NCI-H2029 (cell line): ENCODE data around the gene IL1A.

Source experiments
- DNase-seq: peaks from one replicate; lab custom pipeline; 2025; lab: John Stamatoyannopoulos, UW

The IL1A gene

GRCh38 chr2:112762276-112762675, 22.0 kb downstream of the IL1A start:
- DNase-seq = no peak

DNA sequence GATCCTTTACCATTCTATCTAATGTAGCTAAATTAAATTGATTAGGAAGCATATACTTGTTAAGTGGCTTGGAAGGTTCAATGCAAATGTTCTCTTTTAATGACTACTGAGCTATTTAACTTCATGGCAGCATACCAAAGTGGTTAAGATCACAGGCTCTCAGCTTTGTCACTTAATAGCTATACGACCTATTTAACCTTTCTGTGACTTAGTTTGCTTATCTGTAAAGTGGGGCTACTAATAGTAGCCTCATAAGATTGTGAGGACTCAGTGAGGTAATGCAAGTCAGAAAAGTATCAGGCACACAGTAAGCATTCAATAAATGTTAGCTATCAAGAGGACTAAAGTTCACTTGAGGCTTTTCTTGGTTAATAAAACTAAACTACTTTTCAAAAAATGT, 24.1 kb downstream of the IL1A start:
- no peak for DNase-seq

GRCh38 chr2:112758711-112759110, 25.6 kb downstream of the IL1A start:
- no peak for DNase-seq

DNA sequence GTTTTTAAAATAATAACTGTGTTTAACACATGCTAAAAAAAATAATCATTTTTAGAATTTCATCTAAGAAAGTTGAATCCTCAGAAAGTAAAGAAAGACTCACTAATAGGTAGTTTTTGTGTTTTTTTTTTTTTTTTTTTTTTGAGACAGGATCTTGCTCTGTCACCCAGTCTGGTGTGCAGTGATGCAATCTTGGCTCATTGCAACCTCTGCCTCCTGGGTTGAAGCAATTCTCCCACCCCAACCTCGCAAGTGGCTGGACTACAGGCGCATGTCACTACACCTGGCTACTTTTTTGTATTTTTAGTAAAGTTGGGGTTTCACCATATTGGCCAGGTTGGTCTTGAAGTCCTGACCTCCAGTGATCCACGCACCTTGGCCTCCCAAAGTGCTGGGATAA, 27.0 kb downstream of the IL1A start:
- DNase-seq = no peak

- no peak for DNase-seq
These were observed 28.1 kb downstream of the IL1A start for GRCh38 chr2:112756207-112756606.

- DNase-seq = no peak
These were observed 28.8 kb downstream of the IL1A start for GRCh38 chr2:112755444-112755843.

GRCh38 chr2:112754564-112754963, 29.7 kb downstream of the IL1A start:
- no peak for DNase-seq

GRCh38 chr2:112752667-112753066, 31.6 kb downstream of the IL1A start:
- no peak for DNase-seq

- DNase-seq = no peak
These were observed 32.7 kb downstream of the IL1A start for GRCh38 chr2:112751451-112752197.

DNA sequence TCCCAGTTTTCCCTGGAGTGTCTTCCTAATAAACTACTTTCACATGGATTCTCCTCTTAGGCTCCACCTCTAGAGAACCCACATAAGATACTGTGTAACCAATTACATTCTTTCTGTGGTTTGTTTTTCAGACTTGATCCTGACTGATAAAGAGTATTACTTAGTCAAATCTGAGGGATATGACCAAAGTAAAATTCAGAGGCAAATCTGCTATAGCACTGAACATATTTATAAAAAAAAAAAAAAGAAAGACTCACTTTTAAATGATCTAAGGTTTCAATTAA, 33.8 kb downstream of the IL1A start:
- DNase-seq = no peak

- DNase-seq = peak; percentile 21
These were observed 34.3 kb downstream of the IL1A start for GRCh38 chr2:112749755-112750559.

GRCh38 chr2:112740527-112740926, 43.8 kb downstream of the IL1A start:
- DNase-seq = no peak

GRCh38 chr2:112737542-112738232, 46.6 kb downstream of the IL1A start:
- DNase-seq = no peak

GRCh38 chr2:112733871-112734270, 50.4 kb downstream of the IL1A start:
- no peak for DNase-seq

DNA sequence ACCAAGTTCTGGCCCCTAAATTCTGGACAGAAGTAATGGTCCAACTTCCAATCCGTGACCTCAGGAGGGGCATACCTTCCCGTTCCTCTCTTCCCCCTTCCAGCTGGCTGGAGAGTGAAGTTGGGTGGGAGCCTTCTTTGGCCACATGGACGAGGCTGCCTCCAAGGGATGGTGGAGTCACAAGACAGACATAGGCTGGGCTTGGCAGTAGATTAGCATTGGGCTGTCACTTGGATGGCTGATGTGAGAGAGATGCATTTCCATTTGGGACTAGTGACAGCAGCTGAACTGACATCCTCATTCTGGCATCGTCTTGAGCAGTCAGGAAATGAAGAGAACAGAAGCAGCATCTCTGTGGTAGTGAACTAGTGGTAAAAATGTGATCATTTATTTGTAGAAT, 50.8 kb downstream of the IL1A start:
- no peak for DNase-seq

DNA sequence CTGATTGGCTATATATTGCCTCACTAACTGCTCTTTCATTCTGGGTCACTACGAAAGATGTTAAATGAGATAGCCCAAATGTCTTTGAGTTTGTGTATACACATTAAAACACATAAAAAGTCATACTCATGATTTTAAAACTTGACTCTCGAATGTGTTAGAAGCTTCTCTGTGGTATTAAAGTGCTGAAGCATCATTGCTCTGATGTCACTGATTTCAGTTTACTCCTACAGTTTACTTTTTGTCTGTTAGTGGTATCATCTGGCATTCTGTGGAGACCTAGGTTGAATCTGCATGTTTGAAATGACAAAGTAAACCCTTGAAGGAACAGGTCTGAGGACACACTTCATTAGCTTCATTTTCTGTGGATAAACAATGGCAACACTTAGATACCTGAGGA, 52.8 kb downstream of the IL1A start:
- no peak for DNase-seq

DNA sequence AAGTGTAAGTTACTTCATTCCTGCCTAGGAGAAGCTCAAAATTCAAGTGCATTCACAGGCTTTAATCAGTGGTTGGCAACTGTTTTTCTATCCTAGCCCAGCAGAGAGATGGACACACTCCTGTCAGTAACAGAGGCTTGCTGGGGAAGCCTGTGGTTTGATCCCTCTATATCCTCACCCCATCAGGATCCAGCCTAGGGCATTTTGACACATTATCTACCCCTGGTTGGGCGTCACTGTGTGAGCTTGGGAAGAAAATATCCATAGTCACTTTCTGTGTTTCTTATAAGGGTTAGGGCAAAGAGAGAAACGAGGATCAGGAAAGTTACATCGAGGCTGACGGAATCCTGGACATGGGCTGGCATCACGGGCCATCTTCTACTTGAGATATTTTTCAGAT, 53.5 kb downstream of the IL1A start:
- no peak for DNase-seq

DNA sequence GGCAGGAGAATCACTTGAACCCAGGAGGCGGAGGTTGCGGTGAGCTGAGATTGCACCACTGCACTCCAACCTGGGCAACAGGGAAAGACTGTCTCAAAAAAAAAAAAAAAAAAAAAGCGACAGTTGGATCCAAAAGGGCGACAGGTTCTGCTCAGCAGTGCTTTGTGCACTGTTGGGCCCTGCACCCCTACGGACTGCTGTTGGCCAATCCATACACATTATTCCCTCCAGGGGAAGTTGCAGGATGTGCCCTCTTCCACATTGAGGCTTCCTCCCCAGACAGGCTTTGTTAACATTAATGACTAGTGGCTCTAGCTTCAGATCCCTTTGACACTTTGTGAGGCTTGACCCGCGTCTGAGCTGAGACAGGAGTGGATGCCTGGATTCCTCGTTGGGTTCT, 54.1 kb downstream of the IL1A start:
- DNase-seq = no peak

DNA sequence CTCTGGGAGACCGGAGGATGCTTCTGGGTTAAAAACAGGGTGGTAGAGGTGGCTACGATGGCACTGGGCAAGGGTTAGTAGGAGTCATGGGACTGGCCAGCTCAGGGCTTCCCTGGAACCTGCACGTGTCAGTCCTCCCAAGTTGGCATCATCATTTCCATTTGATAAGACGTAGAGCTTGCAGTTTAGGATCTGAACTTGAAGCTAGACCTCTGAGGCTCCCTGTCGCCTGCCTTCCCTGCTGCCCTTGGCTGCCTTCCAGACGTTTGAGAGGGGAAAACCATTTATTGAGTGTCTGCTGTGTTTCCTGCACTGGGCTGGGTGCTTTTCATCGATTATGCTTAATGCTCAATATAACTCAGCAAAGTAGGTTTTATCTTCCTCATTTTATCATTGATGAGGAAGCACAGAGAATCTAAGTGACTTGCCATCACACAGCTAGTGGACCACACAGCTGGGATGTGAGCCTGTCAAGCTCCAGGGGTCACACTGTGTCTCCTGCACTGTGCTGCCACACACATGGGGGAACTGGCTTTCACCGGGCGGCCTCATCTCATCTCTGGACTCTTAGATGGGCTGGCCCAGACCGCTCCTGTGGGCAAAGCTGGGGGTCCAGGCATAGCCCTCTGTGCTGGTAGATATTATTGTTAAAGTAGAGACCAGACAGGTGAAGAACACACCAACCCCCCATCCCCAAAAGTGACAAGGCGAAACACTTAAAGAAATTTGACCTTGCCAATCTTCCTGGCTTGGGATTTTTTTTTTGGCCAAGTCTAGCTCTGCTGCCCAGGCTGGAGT, 55.7 kb downstream of the IL1A start:
- DNase-seq = no peak

DNA sequence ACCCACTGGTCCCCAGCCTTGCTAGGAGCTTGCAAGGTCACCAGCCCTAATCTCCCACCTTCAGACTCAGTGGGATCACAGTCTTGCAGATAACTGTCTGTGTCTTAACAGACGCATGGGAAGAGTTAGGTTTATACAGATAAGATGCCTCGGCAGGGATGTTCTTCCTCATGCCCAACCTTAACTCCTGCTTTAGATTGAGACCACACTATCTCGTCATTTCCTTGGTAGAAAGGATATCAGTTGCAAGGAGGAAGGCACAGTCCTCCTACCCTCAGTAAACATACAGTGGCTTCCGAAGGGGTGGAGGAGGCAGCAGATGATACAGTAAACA, 56.3 kb downstream of the IL1A start:
- DNase-seq = no peak

DNA sequence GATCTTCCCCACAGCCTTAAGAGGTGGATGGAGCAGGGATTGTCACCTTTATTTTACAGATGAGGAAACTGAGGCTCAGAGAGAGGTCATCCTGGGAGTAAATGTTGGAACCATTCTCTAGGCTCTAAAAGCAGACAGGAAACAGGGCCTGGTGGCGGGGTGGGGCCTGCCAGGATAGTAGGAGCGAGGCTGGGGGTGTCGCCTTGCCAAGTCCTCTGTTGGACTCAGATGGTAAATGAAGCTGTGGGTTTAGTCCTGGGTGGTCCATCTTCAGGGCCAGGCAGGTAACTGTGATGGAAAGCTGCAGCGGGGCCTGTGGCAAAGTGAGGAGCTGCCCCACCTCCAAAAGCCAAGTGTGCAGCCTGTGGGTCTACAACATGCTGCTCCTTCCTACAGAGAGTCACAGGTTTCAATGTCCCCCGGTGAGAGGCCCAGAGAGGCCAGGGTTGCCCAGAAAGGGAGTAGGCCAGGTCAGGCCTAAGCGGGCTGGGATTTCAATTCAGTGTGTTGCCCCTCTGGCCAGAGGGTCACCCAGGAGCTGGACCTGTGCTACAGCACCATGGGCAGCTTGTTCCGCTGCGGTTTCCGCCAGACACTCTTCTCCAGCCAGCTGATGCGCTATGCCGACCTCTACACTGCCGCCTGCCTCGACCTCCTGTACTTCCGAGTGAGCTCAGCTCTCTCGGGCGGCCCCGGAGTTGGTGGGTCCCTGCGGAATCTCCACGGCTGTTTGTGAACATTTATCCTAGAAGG, 56.8 kb downstream of the IL1A start:
- DNase-seq = no peak
